CD1c-positive myeloid dendritic cell (primary cell): ENCODE data around the gene SMIM32.

Experiments used
- DNase-seq: peaks from one replicate; pipeline ENCODE4 v3.0.0-alpha.2; 2016; ENCODE audit errors: extremely low spot score

SMIM32 gene

GRCh38 chr5:136186796-136187195, 6.2 kb downstream of the SMIM32 start:
- DNase-seq = no peak

- no peak for DNase-seq
Measured at GRCh38 chr5:136185974-136186665, 6.8 kb downstream of the SMIM32 start.

- no peak for DNase-seq
Measured at GRCh38 chr5:136182618-136183017, 10.3 kb downstream of the SMIM32 start.

GRCh38 chr5:136174021-136174659, 18.8 kb downstream of the SMIM32 start:
- peak; percentile 21 for DNase-seq

GRCh38 chr5:136169218-136169617, 23.7 kb downstream of the SMIM32 start:
- no peak for DNase-seq

GRCh38 chr5:136166909-136167308, 26.1 kb downstream of the SMIM32 start:
- peak; percentile 6 for DNase-seq

GRCh38 chr5:136164226-136164625, 28.7 kb downstream of the SMIM32 start:
- DNase-seq = no peak

GRCh38 chr5:136162008-136162407, 31.0 kb downstream of the SMIM32 start:
- no peak for DNase-seq

GRCh38 chr5:136159457-136159856, 33.5 kb downstream of the SMIM32 start:
- DNase-seq = no peak

- no peak for DNase-seq
Measured at GRCh38 chr5:136157514-136157913, 35.4 kb downstream of the SMIM32 start.

GRCh38 chr5:136155761-136156160, 37.2 kb downstream of the SMIM32 start:
- no peak for DNase-seq

GRCh38 chr5:136155078-136155477, 37.9 kb downstream of the SMIM32 start:
- DNase-seq = no peak

- DNase-seq = no peak
Measured at GRCh38 chr5:136153581-136154236, 39.3 kb downstream of the SMIM32 start.

GRCh38 chr5:136149891-136150290, 43.1 kb downstream of the SMIM32 start:
- no peak for DNase-seq

GRCh38 chr5:136147632-136148031, 45.3 kb downstream of the SMIM32 start:
- DNase-seq = no peak

- no peak for DNase-seq
Measured at GRCh38 chr5:136146201-136146600, 46.8 kb downstream of the SMIM32 start.

- no peak for DNase-seq
Measured at GRCh38 chr5:136145030-136145429, 47.9 kb downstream of the SMIM32 start.

- DNase-seq = no peak
Measured at GRCh38 chr5:136143763-136144162, 49.2 kb downstream of the SMIM32 start.

- DNase-seq = no peak
Measured at GRCh38 chr5:136143312-136143711, 49.6 kb downstream of the SMIM32 start.

GRCh38 chr5:136141561-136141960, 51.4 kb downstream of the SMIM32 start:
- DNase-seq = no peak
